Motor neuron (in vitro differentiated cells): ENCODE results near the gene SH3GL1. TPM values are rescaled to one million over a fixed set of nuclear protein-coding genes. Genes with fewer than 3 reads are reported as not detected.

Source experiments
- ATAC-seq, 8 experiments: fragments of 200-7000 bp; cut with Tn5 transposase; replicated peaks in 6 of 8; 2 replicates each; pipeline ENCODE4 v1.8.0; 2021; ENCODE audit warnings: mild to moderate bottlenecking in 8 of 8, moderate library complexity in 8 of 8
- H3K27ac ChIP-seq, 2 donors: fragments of 250-450 bp; sonication (Bioruptor Pico); 2 replicates each; pipeline ENCODE4 v1.9.0; 2021; ENCODE audit warnings: antibody characterized with exemption in 2 of 2, mild to moderate bottlenecking in 2 of 2, moderate library complexity in 1 of 2
- H3K4me1 ChIP-seq, 2 donors: fragments of 250-450 bp; sonication (Bioruptor Pico); replicated peaks in 1 of 2; 2 replicates each; pipeline ENCODE4 v1.6.1; 2021; ENCODE audit warnings: antibody characterized with exemption in 2 of 2, mild to moderate bottlenecking in 2 of 2, moderate library complexity in 1 of 2
- H3K4me3 ChIP-seq, 5 donors: fragments of 250-450 bp; sonication (Bioruptor Pico); 2 replicates each; pipeline ENCODE4 v1.9.0; 2021; ENCODE audit warnings: antibody characterized with exemption in 5 of 5, mild to moderate bottlenecking in 5 of 5, moderate library complexity in 4 of 5
- WGBS, 10 experiments: fragments of 450-650 bp; shearing (Covaris generic); methylation state at CpG; one replicate each; pipeline ENCODE4 v1.0.0; 2022; 5-methylcytosine and 5-hydroxymethylcytosine counted together
- in situ Hi-C, 9 experiments: fragments of 400-800 bp; cut with MboI; loops; one replicate each; pipeline ENCODE4 v1.15.0; 2021; ENCODE audit warnings: low sequenced_read_pairs in 9 of 9, low pct_unique_long_range_greater_than_20kb in 2 of 9; ENCODE audit not compliant: unreplicated experiment in 9 of 9
- total RNA-seq, 8 experiments: library from RNA; unstranded; fragments of 300-600 nt; gene quantifications; 2 replicates each; pipeline versions ENCODE4 v1.2.3 to v1.2.4, GENCODE V29; 2022

The SH3GL1 gene
- total RNA-seq, 8 experiments from 2014 or later, result 24.6 to 62.9 (median 40.6) TPM

- 90% methylated on average over 2 of the region's 10 CpGs; no CpG with 5 or more reads in 9 of the 10 experiments for WGBS, 10 experiments
- H3K27ac ChIP-seq, result no peak overlapping the region
These were observed 42.4 kb upstream of the SH3GL1 start for GRCh38 chr19:4442819-4443146.

DNA sequence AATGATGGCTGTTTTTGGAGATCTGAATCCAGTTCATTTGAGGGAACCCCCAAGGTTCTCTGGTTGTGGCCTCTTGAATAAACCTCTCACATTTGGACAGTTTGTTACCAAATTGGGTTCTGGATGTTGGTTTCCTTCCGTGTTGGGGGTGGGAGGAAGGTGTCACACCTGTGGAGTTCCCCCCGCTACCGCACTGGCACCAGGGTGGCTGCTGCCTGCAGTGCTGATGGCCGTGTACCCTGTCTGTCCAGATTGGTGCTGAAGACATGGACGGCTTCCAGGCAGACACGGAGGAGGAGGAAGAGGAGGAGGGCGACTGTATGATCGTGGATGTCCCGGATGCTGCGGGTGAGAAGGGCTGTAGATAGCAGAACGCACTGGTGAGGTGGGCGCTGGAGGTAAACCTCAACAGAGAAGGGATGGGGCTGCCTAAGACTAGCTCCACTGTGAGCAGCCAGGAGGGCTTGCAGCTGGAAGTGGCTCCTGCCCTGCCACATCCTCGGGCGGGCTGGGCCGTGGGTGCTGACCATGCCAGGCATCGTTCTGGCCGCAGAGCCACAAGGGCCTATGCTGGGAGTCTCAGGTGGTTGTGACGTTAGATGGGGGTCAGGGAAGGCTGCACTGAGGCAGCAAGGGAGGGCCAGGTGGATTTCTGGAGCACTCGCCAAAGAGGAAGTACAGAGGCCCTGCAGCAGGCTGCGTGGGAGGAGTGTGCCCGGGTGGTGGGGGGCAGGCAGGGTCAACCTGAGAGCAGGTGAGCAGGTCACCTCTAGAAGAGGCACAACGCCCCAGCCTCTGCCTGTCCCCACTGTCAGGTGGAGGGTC, 41.9 kb upstream of the SH3GL1 start:
- in situ Hi-C loops, result no loop called here
- Histone ChIP-seq H3K4me3 (no peak overlapping the region), H3K27ac (no peak overlapping the region), H3K4me1 (no peaks in the 10 kb centered on the region)
- WGBS, 10 experiments, result 60 to 100% (median 89%) methylated on average over 1 to 10 of the region's 22 CpGs; no CpG with 5 or more reads in 5 of the 10 experiments
- ATAC-seq, result peak in 2 of 8 experiments; percentile 12 to 17

More at GRCh38 chr19:4442819-4443146, 42.4 kb upstream of the SH3GL1 start:
- H3K4me1 ChIP-seq, result no peaks in the 10 kb centered on the region
- peak in 1 of 8 experiments; percentile 14 for ATAC-seq
- in situ Hi-C loops, result no loop called here
- no peak overlapping the region for H3K4me3 ChIP-seq

GRCh38 chr19:4439243-4439642, 38.9 kb upstream of the SH3GL1 start:
- H3K27ac ChIP-seq, result no peak overlapping the region
- no peak for ATAC-seq

GRCh38 chr19:4437103-4437502, 36.8 kb upstream of the SH3GL1 start:
- in situ Hi-C loops, result no loop called here
- ATAC-seq, result no peak
- Histone ChIP-seq H3K27ac (no peak overlapping the region), H3K4me1 (no peaks in the 10 kb centered on the region), H3K4me3 (no peak overlapping the region)
- WGBS, 10 experiments, result 80 to 100% (median 100%) methylated on average over 1 to 5 of the region's 10 CpGs; no CpG with 5 or more reads in 4 of the 10 experiments

More at GRCh38 chr19:4439243-4439642, 38.9 kb upstream of the SH3GL1 start:
- Histone ChIP-seq H3K4me3 (no peak overlapping the region), H3K4me1 (no peaks in the 10 kb centered on the region)
- in situ Hi-C loops, result no loop called here
- WGBS, 10 experiments, result 82 to 100% (median 95%) methylated on average over 1 to 12 of the region's 12 CpGs; no CpG with 5 or more reads in 2 of the 10 experiments

DNA sequence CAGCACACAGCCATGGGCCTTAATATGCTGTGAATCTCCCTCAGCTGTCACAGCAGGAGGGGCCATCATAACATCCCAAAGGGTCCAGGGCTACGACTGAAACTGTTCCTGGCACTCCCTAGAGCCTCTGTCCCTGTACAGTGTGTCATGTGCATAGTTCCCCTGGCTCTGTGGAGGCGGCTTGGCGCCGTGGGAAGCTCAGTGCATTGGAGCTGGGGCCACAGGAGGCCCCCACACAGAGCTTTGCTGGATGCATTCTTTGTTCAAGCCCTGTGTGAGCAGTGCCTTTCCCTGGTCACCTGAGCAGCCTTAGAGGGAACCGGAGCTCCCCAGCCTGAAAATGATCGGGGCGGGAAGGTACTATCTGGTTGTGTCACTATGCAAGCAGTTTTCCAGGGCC, 35.9 kb upstream of the SH3GL1 start:
- peak in 2 of 8 experiments; percentile 7 to 10 for ATAC-seq
- WGBS, 10 experiments, result 96 to 100% (median 100%) methylated on average over 1 to 4 of the region's 7 CpGs; no CpG with 5 or more reads in 7 of the 10 experiments
- in situ Hi-C loops, result no loop called here
- no peaks in the 10 kb centered on the region for H3K4me1 ChIP-seq
- H3K27ac ChIP-seq, result no peak overlapping the region
- no peak overlapping the region for H3K4me3 ChIP-seq

- no peak for ATAC-seq
- 73 to 100% (median 90%) methylated on average over 2 to 9 of the region's 9 CpGs; no CpG with 5 or more reads in 2 of the 10 experiments for WGBS, 10 experiments
- Histone ChIP-seq H3K4me3 (no peak overlapping the region), H3K27ac (no peak overlapping the region), H3K4me1 (no peaks in the 10 kb centered on the region)
- in situ Hi-C loops, result no loop called here
These were observed 34.0 kb upstream of the SH3GL1 start for GRCh38 chr19:4434391-4434790.

GRCh38 chr19:4432918-4433506, 32.7 kb upstream of the SH3GL1 start:
- 80 to 97% (median 93%) methylated on average over 1 to 6 of the region's 28 CpGs; no CpG with 5 or more reads in 7 of the 10 experiments for WGBS, 10 experiments
- Histone ChIP-seq H3K4me1 (no peaks in the 10 kb centered on the region), H3K4me3 (no peak overlapping the region), H3K27ac (no peak overlapping the region)
- in situ Hi-C loops, result no loop called here
- peak in 1 of 8 experiments; percentile 13 for ATAC-seq

DNA sequence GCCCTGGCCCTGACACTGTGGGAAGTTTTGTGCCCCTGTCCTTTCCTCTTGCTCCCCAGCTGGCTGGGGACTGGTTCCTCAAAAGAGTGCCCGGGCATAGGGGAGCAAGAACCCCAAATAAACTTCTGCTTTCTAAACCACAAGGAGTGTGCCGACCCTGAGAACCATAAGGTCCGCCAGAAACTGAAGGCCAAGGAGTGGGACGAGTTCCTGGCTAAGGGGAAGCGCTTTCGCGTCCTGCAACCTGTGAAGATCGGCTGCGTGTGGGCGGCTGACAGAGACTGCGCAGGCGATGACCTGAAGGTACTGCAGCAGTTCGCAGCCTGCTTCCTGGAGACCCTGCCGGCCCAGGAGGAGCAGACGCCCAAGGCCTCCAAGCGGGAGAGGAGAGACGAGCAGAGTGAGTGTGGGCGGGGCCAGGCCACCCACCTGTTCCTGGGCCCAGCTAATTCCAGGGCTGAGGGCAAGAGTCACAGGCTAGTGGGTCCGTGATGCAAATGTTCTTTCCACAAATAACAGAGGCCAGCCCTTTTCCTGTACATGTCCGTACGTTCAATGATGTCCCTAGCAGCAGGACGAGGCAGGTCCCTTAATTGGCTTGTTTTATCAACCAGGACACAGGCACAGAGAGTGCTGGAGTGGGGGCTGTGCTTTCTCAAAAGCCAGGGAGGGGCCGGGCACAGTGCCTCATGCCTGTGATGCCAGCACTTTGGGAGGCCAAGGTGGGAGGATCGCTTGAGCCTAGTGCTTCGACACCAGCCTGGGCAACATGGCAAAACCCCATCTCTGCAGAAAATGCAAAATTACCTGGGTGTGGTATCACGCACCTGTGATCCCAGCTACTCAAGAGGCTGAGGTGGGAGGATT, 31.7 kb upstream of the SH3GL1 start:
- WGBS, 10 experiments, result 85 to 100% (median 90%) methylated on average over 3 to 17 of the region's 26 CpGs; no CpG with 5 or more reads in 2 of the 10 experiments
- H3K27ac ChIP-seq, result no peak overlapping the region
- no peaks in the 10 kb centered on the region for H3K4me1 ChIP-seq
- no peak overlapping the region for H3K4me3 ChIP-seq
- no peak for ATAC-seq
- in situ Hi-C loops, result no loop called here

GRCh38 chr19:4431296-4431695, 30.9 kb upstream of the SH3GL1 start:
- Histone ChIP-seq H3K4me3 (no peak overlapping the region), H3K4me1 (no peaks in the 10 kb centered on the region), H3K27ac (no peak overlapping the region)
- 80 to 100% (median 92%) methylated on average over 1 to 7 of the region's 9 CpGs; no CpG with 5 or more reads in 5 of the 10 experiments for WGBS, 10 experiments
- in situ Hi-C loops, result no loop called here
- ATAC-seq, result no peak

GRCh38 chr19:4430760-4431159, 30.4 kb upstream of the SH3GL1 start:
- no peak for ATAC-seq
- in situ Hi-C loops, result no loop called here
- WGBS, 10 experiments, result 85 to 100% (median 100%) methylated on average over 1 to 8 of the region's 12 CpGs; no CpG with 5 or more reads in 1 of the 10 experiments
- H3K4me1 ChIP-seq, result no peaks in the 10 kb centered on the region
- no peak overlapping the region for H3K27ac ChIP-seq
- no peak overlapping the region for H3K4me3 ChIP-seq

GRCh38 chr19:4429771-4430171, 29.4 kb upstream of the SH3GL1 start:
- in situ Hi-C loops, result no loop called here
- Histone ChIP-seq H3K27ac (no peak overlapping the region), H3K4me1 (no peaks in the 10 kb centered on the region), H3K4me3 (no peak overlapping the region)
- ATAC-seq, result no peak
- WGBS, 10 experiments, result 86 to 100% (median 100%) methylated on average over 1 to 6 of the region's 12 CpGs; no CpG with 5 or more reads in 4 of the 10 experiments

GRCh38 chr19:4429256-4429655, 28.9 kb upstream of the SH3GL1 start:
- H3K4me3 ChIP-seq, result no peak overlapping the region
- in situ Hi-C loops, result no loop called here
- H3K27ac ChIP-seq, result no peak overlapping the region
- WGBS, 10 experiments, result 80 to 100% (median 100%) methylated on average over 1 to 7 of the region's 16 CpGs; no CpG with 5 or more reads in 7 of the 10 experiments
- H3K4me1 ChIP-seq, result no peaks in the 10 kb centered on the region
- no peak for ATAC-seq
